Renal pelvis (tissue), 4 donors: ENCODE data around the gene CILP2. TPM values are rescaled to one million over a fixed set of nuclear protein-coding genes. Genes with fewer than 3 reads are reported as not detected.

ENCODE experiments used
- DNase-seq: peaks from one replicate; pipeline ENCODE4 v3.0.0-alpha.2; 2013
- polyA plus RNA-seq, 3 donors: library from polyadenylated mRNA; unstranded; fragments of 120-200 nt; gene quantifications; one replicate each; pipeline ENCODE4 v1.2.1, GENCODE V29; 2013; ENCODE audit not compliant: insufficient read length in 3 of 3

The CILP2 gene
- polyA plus RNA-seq, 3 donors, result 0.16 to 0.27 (median 0.21) TPM

DNA sequence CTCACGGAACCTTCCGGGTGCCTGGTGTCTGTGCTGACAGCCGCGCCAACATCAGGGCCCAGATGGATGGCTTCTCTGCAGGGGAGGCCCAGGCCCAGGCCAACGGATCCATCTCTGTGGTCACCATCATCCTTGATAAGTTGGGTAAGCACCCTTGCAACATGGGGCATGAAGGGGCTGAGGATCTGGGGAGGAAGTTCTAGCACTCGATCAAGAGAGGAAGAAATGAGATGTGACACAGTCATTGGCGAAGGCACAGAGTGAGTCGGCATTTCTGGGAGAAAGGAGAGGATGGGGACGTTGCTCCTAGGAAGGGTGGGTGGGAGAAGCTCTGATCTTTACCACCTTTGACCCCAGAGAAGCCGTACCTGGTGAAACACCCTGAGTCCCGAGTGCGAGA lies 4.4 kb downstream of the CILP2 start:
- no peak for DNase-seq

DNA sequence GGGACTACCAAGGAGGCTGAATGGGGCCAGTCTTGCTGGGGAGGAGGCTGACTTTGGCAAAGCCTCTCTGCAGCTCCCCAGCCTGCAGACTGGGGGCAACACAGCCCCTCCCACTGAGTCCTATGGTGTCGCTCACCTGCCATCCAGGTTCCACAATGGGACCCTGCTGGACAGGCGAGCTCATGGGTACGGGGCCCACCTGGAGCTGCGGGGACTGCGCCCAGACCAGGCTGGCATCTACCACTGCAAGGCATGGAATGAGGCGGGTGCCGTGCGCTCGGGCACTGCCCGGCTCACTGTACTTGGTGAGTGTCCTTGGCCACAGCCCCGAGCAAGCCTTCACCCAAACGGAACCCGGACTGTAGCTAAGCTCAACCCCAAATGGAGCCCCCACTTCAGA lies 5.0 kb downstream of the CILP2 start:
- DNase-seq, result no peak

DNA sequence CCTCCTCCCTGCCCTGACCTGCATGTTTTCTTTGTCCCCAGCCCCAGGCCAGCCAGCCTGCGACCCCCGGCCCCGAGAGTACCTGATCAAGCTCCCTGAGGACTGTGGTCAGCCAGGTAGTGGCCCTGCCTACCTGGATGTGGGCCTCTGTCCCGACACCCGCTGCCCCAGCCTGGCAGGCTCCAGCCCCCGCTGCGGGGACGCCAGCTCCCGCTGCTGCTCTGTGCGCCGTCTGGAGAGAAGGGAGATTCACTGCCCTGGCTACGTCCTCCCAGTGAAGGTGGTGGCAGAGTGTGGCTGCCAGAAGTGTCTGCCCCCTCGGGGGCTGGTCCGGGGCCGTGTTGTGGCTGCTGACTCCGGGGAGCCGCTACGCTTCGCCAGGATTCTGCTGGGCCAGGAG lies 5.6 kb downstream of the CILP2 start:
- DNase-seq, result no peak

DNA sequence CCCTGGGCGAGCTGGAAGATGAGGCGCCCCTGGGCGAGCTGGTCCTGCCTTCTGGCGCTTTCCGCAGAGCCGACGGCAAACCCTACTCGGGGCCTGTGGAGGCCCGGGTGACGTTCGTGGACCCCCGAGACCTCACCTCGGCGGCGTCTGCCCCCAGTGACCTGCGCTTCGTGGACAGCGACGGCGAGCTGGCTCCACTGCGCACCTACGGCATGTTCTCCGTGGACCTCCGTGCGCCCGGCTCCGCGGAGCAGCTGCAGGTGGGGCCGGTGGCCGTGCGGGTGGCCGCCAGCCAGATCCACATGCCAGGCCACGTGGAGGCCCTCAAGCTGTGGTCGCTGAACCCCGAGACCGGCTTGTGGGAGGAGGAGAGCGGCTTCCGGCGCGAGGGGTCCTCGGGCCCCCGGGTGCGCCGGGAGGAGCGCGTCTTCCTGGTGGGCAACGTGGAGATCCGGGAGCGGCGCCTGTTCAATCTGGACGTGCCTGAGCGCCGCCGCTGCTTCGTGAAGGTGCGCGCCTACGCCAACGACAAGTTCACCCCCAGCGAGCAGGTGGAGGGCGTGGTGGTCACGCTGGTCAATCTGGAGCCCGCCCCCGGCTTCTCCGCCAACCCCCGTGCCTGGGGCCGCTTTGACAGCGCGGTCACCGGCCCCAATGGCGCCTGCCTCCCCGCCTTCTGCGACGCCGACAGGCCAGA lies 6.3 kb downstream of the CILP2 start:
- DNase-seq, result no peak

DNA sequence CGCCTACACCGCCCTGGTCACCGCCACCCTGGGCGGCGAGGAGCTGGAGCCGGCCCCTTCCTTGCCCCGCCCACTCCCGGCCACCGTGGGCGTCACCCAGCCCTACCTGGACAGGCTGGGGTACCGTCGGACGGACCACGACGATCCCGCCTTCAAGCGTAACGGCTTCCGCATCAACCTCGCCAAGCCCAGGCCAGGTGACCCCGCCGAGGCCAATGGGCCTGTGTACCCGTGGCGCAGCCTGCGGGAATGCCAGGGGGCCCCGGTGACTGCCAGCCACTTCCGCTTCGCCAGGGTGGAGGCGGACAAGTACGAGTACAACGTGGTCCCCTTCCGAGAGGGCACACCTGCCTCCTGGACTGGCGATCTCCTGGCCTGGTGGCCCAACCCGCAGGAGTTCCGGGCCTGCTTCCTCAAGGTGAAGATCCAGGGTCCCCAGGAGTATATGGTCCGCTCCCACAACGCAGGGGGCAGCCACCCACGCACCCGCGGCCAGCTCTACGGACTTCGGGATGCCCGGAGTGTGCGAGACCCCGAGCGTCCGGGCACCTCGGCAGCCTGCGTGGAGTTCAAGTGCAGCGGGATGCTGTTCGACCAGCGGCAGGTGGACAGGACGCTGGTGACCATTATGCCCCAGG lies 7.0 kb downstream of the CILP2 start:
- no peak for DNase-seq

DNA sequence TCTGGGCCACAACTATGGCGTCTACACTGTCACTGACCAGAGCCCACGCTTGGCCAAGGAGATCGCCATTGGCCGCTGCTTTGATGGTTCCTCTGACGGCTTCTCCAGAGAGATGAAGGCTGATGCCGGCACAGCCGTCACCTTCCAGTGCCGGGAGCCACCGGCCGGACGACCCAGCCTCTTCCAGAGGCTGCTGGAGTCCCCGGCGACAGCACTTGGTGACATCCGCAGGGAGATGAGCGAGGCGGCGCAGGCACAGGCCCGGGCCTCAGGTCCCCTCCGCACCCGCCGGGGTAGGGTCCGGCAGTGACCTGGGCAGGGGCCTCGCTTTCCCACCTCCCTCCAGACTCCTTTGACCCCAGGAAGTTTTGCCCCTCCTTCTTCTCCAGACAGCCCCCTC lies 7.6 kb downstream of the CILP2 start:
- no peak for DNase-seq

DNA sequence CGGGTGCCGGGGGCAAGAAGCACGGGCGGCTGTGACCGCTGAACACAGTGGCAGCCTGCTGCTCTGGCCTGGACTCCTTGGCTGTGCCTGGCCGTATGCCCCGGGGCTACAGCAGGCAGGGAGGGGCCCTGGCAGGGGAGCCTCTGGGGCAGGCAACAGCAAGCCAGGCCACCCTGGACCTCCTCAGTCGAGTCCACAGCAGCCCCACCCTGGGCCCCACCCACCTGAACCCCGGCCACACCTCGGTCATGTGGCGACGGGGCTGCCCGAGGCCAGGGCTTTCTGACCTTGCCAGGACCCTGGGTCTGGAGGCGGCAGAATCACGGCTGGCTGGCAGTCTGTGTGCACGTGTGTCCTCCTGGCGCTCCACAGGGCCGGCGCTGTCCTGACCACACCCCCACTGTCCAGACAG lies 8.7 kb downstream of the CILP2 start:
- DNase-seq, result no peak

DNA sequence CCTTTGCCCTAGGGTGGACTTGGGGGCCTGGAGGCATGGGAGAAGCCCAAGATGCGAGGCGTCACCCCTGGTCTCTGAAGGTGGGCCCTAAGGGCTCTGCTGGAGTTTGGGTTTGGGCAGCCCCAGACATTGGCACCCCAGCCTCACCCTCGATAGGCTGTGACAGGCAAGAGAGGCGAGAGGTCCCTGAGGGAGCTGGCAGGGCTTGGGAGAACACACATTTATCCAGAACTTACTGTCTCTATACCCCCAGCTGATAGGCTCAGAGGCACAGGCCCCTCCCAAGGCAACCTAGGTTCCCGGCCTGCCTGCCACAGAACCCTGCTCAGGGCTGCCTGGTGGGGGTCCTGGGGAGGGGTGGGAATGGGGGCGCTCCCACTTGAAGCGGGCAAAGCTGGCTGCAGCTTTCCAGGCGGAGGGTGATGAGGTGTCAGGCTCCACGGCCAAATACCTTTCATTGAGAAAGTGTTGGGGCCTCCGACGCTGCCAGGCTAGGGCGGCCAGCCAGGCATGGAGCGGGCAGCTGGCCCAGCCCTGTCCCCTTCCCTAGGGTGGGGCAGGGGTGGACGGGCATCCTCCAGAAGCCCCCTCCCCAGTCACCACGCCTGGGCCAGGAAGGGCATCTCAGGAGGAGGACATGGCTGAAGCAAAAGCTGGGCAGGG lies 9.7 kb downstream of the CILP2 start:
- DNase-seq, result no peak

DNA sequence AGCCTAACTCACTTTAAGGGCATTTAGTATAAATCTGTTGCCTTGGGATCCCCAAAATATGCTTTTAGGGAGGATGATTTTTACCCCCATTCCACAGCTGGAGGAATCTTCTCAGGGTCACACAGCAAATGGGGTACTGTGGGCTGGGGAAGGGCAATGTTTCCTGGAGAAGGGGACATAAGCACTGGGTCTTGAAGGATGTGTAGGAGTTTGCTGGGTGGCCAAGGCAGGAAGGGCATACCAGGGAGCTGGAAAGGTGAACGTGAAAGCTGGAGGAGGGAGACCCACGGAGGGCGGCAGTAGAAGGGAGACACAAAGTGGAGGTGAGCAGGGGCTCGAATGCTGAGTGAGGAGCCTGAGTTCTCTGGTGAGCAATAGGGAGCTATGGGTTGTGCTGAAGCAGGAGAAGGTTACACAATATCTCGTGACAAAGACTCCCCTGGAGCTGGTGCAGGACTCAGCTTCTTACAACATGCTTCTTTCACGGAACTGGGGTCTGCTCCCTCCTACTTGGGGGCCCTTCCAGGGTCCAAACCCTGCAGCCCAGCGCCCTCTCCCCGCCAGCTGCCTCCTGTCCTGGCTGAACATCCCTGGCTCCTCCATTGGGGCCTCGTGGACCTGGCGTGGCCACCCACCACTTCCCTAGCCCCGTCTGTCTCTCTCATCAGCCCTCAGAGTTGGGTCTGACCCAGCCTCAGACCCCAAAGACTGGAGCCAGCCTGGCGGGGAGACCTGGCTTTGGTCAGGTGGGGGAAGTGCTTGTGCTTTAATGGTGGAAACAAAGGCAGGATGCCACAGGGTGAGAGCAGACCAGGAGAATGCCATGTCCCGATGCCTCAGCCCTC lies 11.1 kb downstream of the CILP2 start:
- DNase-seq, result no peak

DNA sequence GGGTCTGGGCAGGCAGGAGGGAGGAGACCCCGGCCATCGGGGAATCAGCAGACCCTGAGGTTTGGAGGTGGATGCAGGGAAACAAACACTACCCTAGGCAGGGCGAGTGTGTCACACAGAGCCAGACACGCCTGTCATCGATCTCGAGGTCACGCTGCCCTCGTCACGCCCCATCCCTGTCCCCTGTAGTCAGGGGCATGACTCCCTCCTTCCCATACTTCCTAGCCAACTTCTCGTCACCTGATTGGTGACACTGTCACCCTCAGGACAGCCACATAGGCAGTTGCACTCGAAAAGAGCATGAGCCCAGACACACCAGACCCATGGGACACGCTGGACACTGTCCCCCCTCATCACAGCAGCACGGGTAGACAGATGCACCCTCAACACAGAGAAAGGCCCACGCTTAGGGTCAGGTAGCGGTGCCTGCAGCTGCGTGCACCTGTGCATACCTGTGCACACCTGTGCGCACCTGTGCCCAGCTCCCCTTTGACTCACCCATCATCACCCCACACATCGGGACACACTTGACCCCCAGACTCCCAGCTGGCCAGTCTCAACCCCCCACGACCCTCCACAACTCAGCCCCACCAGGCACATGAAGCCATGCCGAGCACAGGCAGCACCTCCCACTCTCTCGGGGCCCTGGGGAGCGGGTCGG lies 11.9 kb downstream of the CILP2 start:
- no peak for DNase-seq

DNA sequence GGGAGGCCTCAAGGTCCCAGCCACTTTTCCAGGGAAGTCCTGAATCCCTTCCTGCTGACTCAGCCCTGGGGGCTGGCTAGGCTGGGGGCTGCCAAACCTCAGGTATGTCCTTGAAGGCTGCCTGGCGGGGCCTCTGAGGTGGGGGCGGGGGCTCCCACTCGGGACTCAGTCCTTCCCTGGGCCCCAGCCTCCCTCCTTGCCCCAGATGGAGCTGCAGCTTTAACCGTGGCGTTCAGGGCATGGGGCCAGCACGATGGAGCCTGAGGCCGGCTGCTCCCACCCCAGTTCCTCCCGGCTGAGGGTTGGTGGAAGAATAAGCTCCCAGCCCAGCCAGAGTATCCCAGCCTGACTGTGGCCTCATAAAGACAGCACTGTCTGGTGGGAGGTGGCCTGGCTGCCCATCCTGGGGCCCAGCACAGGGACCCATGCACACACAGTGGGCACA lies 12.4 kb downstream of the CILP2 start:
- no peak for DNase-seq

DNA sequence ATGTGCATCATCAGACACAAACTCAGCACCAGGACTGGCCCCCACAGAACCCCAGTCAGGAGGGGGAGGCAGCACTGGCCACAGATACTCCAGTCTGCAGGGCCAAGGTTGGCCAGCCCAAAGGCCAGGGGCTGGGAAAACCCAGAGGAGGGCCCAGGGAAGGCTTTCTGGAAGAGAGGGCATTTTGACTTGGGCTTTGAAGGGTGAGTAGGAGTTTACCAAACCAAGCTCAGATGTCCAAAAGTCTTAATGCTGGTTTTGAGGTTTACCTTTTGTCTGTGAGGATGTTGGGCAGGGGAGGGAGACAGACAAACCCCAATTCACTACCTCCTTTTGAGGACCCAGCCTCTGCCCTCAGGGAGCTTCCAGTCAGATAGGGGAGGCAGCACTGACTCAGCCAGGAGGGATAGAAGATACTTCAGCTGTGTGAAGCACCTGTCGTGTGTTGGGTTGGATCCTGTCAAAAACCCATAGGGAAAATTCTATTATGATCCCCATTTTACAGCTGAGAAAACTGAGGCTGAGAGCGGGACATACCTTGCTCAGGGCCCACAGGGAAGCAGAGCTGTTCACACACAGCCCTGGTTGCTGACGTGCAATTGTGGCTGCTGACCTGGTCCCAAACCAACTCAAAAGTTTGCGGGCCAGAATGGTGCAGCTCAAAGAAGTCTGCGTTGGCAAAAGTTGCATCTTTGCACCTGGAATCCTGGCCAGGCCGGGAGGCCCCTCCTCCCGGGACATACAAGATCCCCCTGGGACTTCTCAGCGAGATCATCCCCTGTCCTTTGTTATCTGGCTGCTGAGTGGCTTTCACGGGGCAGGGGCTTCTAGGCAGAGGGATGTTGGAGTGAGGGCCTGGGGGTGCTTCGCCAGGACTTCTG lies 13.1 kb downstream of the CILP2 start:
- DNase-seq, result no peak

DNA sequence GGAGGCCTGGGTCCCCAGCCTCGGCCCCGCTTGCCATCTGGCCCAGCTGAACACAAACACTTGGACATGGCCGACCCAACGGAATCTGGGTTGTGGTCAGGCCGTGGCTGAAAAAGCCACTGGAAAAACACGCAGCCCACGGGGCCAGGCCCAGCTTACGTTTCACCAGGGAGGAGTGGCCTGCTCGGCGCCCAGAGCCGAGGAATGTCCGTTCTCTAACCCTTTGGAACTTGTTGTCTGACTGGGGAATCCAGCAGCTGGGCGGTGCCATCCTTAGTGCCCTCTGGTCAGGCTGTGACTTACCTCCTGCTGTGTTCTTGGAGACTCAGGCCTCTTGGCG lies 13.8 kb downstream of the CILP2 start:
- no peak for DNase-seq

DNA sequence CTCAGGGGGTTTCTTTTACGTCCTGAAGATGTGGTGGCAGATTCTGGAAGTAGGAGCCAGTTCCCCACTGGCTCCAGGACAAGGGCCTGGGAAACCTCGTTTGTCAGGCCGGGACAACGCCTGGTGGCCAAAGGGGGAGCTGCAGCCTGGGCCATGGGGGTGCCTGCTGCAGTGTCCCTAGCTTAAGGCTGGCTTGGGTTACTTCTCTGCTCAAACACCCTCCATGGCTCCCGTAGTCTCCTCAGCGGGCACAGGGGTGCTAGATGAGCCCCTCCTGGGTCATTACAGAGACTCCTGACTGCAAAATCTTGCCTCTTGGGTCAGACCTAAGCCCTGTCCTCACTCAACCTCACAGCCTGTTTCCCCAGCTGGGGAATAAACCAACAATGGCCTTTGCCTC lies 14.7 kb downstream of the CILP2 start:
- no peak for DNase-seq

DNA sequence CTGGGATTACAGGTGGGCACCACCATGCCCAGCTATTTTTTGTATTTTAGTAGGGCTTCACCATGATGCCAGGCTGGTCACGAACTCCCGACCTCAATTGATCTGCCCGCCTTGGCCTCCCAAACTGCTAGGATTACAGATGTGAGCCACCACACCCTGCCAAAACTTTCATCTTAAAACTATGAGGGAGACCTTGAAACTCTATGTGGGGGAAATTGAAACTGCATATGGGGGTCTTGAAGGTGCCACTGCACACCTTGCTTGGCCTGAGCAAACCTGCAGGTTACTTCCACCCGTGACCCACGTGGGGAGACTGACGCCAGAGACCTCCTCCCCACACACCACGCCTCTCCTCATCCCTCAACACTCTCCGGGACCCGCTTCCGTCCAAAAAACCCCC lies 15.6 kb downstream of the CILP2 start:
- DNase-seq, result no peak

DNA sequence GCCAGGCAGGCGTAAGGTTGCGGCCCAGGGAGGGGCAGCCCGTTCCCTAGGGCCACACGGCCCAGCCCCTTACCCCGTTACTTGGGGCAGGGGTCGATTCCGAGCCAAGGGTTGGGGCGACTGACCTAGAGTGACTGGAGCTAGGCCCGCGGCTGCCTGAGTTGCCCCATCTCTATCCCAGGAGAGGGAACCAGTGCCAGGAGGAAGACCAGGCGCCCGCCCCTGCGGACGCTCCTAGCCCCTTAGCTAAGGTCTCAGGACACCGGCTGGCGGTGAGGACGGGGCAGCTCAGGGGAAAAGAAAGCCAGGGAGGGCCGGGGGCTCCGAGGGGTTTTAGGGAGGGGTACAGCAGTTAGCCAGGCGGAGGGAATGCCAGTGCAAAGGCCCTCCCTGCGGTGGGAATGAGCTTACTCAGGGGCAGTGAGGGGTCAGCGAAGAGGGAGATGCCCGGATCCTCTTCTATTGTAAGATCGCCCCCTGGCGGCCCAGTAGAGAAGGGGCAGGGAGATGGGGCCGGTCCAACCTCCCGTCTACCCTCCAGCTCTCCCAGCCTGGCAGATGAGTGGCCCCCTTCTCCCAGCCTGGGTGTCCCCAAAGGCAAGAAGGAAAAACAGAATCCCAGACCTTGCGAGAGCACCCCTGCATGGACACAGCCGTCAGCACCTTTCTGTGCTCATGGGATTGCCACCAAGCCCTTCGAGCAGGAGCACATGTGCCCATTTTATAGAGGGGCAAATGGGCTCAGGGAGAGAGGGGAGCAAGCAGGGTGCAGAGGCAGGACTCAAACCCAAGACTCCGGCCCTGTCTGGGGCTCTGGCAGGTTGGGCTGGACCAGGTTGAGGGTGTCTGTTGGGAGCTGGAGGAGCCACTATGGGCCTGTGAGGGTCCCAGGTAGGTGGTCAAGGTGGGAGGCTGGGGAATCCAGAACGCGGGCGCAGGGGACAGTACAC lies 16.3 kb downstream of the CILP2 start:
- no peak for DNase-seq

DNA sequence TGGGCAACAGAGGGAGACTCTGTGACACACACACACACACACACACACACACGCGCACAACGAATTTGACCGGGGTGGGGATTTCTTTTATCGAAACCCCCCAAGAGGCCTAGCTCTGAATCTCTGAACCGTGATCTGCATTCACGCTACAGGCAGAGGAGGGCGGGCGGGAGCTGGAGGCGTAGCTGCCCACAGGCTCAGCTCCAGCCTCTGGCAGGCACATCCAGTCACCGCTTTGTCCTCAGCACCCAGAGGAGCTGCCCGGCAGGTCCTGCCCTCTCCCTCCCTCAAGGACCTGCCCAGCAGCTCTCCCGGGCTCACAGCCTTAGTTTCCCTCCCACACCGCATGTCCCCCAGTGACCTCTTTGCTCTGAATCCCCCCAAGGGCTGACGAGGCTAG lies 20.0 kb downstream of the CILP2 start:
- no peak for DNase-seq

DNA sequence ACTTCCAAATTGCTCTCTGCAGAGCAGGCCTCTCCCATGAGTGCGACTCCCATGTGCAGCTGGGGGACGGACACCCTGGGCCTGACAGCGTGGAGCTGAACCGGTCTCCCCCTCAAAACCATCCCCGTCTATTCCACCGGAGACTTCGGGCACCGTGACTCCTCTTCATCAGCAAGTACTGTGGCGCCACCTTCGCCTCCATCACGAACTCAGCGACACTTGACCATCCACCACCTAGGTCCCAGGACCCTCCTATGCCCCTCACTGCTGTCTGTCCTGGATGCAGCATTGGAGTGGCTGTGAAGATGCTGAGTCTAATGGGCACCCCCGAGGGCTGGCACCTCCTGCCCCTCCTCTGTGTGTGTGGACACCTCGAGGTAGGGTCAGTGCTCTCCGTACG lies 20.6 kb downstream of the CILP2 start:
- DNase-seq, result no peak

DNA sequence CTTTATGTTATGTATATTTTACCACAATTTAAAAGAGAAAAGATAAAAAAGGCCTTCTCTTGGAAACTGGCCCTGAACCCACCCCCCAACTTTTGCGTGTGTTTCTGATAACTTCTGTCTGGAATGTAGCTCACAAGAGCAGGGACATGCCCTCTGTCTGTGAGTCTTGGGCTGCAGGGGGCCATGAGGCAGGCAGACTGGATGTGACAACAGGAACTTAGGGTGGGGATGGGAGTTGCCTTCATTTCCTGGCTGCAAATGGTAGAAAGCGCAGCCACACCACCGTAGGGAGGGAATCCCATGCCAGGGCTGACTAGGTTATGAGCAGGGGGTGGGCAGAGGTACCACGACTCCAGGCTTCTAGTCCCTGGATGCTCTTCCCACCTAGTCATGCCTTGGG lies 21.9 kb downstream of the CILP2 start:
- DNase-seq, result no peak
